Dendritic cell treated with granulocyte-macrophage colony-stimulating factor and Interleukin-4, amounts not matched to agents 40 ng/mL and 50 ng/mL, for 4 days (primary cell): Measurements from ENCODE around the gene SPATA2.

Experiments
- H3K27ac Mint-ChIP-seq: one replicate; pipeline ENCODE4 v1.8.0; 2022; ENCODE audit warnings: mild to moderate bottlenecking, mixed read lengths
- H3K27me3 Mint-ChIP-seq: one replicate; pipeline ENCODE4 v1.8.0; 2022; ENCODE audit warnings: mild to moderate bottlenecking, mixed read lengths
- H3K36me3 Mint-ChIP-seq: one replicate; pipeline ENCODE4 v1.8.0; 2022; ENCODE audit warnings: low read depth, mixed read lengths
- H3K4me1 Mint-ChIP-seq: one replicate; pipeline ENCODE4 v1.8.0; 2022; ENCODE audit warnings: low read depth, mixed read lengths
- H3K4me3 Mint-ChIP-seq: one replicate; pipeline ENCODE4 v1.8.0; 2022; ENCODE audit warnings: mild to moderate bottlenecking, moderate library complexity, mixed read lengths
- H3K9me3 Mint-ChIP-seq: one replicate; pipeline ENCODE4 v1.8.0; 2022; ENCODE audit warnings: mixed read lengths
- intact Hi-C: fragments of 100-400 bp; cut with micrococcal nuclease; formaldehyde crosslinking; loops from one replicate; pipeline ENCODE4 v1.15.0; 2022

SPATA2 gene

GRCh38 chr20:49858076-49858585 lies 57.2 kb downstream of the SPATA2 start:
- H3K27ac Mint-ChIP-seq = no peak overlapping the region
- H3K36me3 Mint-ChIP-seq = peaks cover 88% of the 10 kb centered on the region
- H3K27me3 Mint-ChIP-seq = no peaks in the 10 kb centered on the region
- no peaks in the 10 kb centered on the region for H3K9me3 Mint-ChIP-seq
- peaks cover 23% of the 10 kb centered on the region for H3K4me1 Mint-ChIP-seq
- H3K4me3 Mint-ChIP-seq = no peak overlapping the region
- intact Hi-C loops = no loop called here

GRCh38 chr20:49856904-49857303 lies 58.4 kb downstream of the SPATA2 start:
- no peak overlapping the region for H3K4me3 Mint-ChIP-seq
- H3K9me3 Mint-ChIP-seq = no peaks in the 10 kb centered on the region
- H3K36me3 Mint-ChIP-seq = peaks cover 93% of the 10 kb centered on the region
- peaks cover 14% of the 10 kb centered on the region for H3K4me1 Mint-ChIP-seq
- no peak overlapping the region for H3K27ac Mint-ChIP-seq
- no peaks in the 10 kb centered on the region for H3K27me3 Mint-ChIP-seq
- intact Hi-C loops = no loop called here

- peaks cover 95% of the 10 kb centered on the region for H3K36me3 Mint-ChIP-seq
- H3K9me3 Mint-ChIP-seq = no peaks in the 10 kb centered on the region
- no peak overlapping the region for H3K4me3 Mint-ChIP-seq
These were observed 61.0 kb downstream of the SPATA2 start for GRCh38 chr20:49854190-49854875.

GRCh38 chr20:49853640-49854039 lies 61.7 kb downstream of the SPATA2 start:
- intact Hi-C loops = no loop called here
- H3K4me3 Mint-ChIP-seq = no peak overlapping the region
- no peaks in the 10 kb centered on the region for H3K27me3 Mint-ChIP-seq
- no peaks in the 10 kb centered on the region for H3K9me3 Mint-ChIP-seq
- peaks cover 95% of the 10 kb centered on the region for H3K36me3 Mint-ChIP-seq
- H3K27ac Mint-ChIP-seq = no peak overlapping the region
- peaks cover 7% of the 10 kb centered on the region for H3K4me1 Mint-ChIP-seq

More at GRCh38 chr20:49854190-49854875, 61.0 kb downstream of the SPATA2 start:
- Mint-ChIP-seq H3K27me3 (no peaks in the 10 kb centered on the region), H3K4me1 (peaks cover 7% of the 10 kb centered on the region), H3K27ac (no peak overlapping the region)
- intact Hi-C loops = no loop called here
